Stromal cell of bone marrow (primary cell): Measurements from ENCODE around the gene TPRG1.

Source experiments
- DNase-seq: peaks from one replicate; pipeline ENCODE4 v3.0.0-alpha.2; 2012; ENCODE audit warnings: low read depth

TPRG1 gene

GRCh38 chr3:189232790-189233189, 61.0 kb downstream of the TPRG1 start:
- no peak for DNase-seq

- peak; percentile 71 for DNase-seq
Observed at GRCh38 chr3:189233225-189233858, 61.6 kb downstream of the TPRG1 start.

GRCh38 chr3:189235214-189235613, 63.4 kb downstream of the TPRG1 start:
- no peak for DNase-seq

- no peak for DNase-seq
Observed at GRCh38 chr3:189236352-189236751, 64.6 kb downstream of the TPRG1 start.

- no peak for DNase-seq
Observed at GRCh38 chr3:189237526-189237925, 65.8 kb downstream of the TPRG1 start.

- DNase-seq, result no peak
Observed at GRCh38 chr3:189238071-189238470, 66.3 kb downstream of the TPRG1 start.

GRCh38 chr3:189239616-189240015, 67.8 kb downstream of the TPRG1 start:
- no peak for DNase-seq

GRCh38 chr3:189249987-189250386, 78.2 kb downstream of the TPRG1 start:
- DNase-seq, result no peak

GRCh38 chr3:189258261-189258660, 86.5 kb downstream of the TPRG1 start:
- DNase-seq, result no peak

- no peak for DNase-seq
Observed at GRCh38 chr3:189260556-189261493, 89.1 kb downstream of the TPRG1 start.

GRCh38 chr3:189262746-189263145, 91.0 kb downstream of the TPRG1 start:
- no peak for DNase-seq

- no peak for DNase-seq
Observed at GRCh38 chr3:189267981-189268613, 96.3 kb downstream of the TPRG1 start.

- peak; percentile 28 for DNase-seq
Observed at GRCh38 chr3:189269365-189269764, 97.6 kb downstream of the TPRG1 start.

- peak; percentile 81 for DNase-seq
Observed at GRCh38 chr3:189270248-189270832, 98.6 kb downstream of the TPRG1 start.

- DNase-seq, result no peak
Observed at GRCh38 chr3:189272500-189273119, 100.8 kb downstream of the TPRG1 start.

- no peak for DNase-seq
Observed at GRCh38 chr3:189273736-189274135, 102.0 kb downstream of the TPRG1 start.

- no peak for DNase-seq
Observed at GRCh38 chr3:189275182-189275581, 103.4 kb downstream of the TPRG1 start.

GRCh38 chr3:189275852-189276251, 104.1 kb downstream of the TPRG1 start:
- DNase-seq, result no peak

- DNase-seq, result peak; percentile 75
Observed at GRCh38 chr3:189276444-189277219, 104.9 kb downstream of the TPRG1 start.

- no peak for DNase-seq
Observed at GRCh38 chr3:189277711-189278110, 105.9 kb downstream of the TPRG1 start.

- no peak for DNase-seq
Observed at GRCh38 chr3:189278221-189278620, 106.5 kb downstream of the TPRG1 start.
